Measurements from ENCODE around the gene KLHL3.

DNA sequence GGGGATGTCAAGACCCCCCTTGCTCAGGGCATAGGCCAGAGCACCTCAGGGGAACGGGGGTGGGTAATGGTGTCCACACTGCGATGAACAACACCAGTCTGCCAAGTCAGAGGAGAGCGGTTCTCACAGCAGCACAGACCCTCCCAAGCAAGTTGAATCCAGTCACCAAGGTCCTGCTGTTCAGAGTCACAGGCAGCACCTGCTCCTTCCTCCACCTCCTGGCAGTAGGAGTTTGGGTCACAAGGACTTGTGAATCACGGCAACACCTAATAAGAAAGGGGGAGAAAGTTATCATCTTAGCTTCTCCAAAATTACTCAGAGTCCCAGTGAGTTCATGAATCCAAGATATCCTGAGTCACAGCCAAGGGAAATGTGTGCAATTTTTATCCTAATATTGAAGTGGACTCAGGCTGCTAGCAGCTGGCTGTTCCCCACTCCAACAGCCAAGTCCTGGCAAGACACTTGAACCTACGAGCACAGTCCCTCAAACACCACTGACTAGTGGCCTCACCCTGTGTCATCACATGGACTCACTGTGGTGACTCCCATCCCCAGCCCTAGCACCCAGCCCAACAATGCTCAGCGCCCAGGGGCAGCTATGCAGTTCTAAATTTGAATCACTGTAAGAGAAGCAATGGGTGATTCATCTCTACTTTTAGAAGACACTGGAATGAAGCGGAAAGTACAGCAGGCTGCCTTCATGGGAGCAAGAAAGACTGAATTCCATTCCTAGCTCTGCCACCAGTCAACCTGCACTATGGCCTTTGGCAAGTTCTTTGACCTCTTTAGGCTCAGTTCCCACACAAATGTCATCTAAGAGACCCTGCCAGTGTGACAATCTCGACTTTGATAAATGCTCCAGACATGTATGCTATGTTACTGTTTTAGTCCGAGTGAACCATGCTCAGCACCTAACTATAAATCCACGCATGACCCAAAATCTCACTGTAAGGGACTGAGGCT lies 113.7 kb downstream of the KLHL3 start:
- TF ChIP-seq POLR2A (IDR thresholded peaks at IDR 0.05): peak; percentile 23 to 42
- TF ChIP-seq, protein P1, sequence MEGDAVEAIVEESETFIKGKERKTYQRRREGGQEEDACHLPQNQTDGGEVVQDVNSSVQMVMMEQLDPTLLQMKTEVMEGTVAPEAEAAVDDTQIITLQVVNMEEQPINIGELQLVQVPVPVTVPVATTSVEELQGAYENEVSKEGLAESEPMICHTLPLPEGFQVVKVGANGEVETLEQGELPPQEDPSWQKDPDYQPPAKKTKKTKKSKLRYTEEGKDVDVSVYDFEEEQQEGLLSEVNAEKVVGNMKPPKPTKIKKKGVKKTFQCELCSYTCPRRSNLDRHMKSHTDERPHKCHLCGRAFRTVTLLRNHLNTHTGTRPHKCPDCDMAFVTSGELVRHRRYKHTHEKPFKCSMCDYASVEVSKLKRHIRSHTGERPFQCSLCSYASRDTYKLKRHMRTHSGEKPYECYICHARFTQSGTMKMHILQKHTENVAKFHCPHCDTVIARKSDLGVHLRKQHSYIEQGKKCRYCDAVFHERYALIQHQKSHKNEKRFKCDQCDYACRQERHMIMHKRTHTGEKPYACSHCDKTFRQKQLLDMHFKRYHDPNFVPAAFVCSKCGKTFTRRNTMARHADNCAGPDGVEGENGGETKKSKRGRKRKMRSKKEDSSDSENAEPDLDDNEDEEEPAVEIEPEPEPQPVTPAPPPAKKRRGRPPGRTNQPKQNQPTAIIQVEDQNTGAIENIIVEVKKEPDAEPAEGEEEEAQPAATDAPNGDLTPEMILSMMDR (IDR thresholded peaks at IDR 0.05 in 4 of 5, conservative IDR thresholded peaks at IDR 0.05 in 1 of 5): no peak
